ENCODE data around the gene ZNRF1. TPM values are rescaled to one million over a fixed set of nuclear protein-coding genes. Genes with fewer than 3 reads are reported as not detected.
A peak's percentile ranks its signal among the peaks of the same experiment; 100 is the strongest.
"Not testable (repeated sequence)": the region's sequence is repeated elsewhere in the genome, so short reads cannot be mapped to it uniquely, and the experiment has no call there.

Gene ZNRF1
- total RNA-seq, 1 donor from 2014 or later: 53.7 TPM

DNA sequence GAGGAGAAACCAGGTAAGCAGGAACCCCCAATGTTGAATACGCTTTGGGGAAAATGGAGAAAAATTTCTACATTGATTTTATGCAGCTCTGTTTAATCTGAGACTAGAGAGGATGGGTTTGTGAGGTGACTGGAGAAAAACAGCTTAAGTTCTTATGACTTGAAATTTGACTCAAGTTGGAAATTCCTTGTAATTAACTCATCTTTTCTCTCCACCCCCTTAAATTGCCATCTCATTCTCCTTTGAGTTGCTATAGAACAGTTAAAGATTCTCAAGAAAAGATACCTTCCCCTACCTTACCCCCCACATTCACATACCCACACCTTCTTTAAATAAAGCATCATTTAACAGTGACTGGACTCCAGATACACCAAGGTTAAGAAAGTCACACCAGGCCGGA is 24.2 kb downstream of the ZNRF1 start:
- Histone ChIP-seq H3K9me3 (peaks cover 0 to 11% of the 10 kb centered on the region in 2 donors), H3K4me1 (peaks cover 4 to 13% of the 10 kb centered on the region in 2 donors), H3K36me3 (no peaks in the 10 kb centered on the region), H3K27ac (no peak overlapping the region), H3K4me3 (no peak overlapping the region), H3K27me3 (no peaks in the 10 kb centered on the region)
- TF ChIP-seq, protein P1, sequence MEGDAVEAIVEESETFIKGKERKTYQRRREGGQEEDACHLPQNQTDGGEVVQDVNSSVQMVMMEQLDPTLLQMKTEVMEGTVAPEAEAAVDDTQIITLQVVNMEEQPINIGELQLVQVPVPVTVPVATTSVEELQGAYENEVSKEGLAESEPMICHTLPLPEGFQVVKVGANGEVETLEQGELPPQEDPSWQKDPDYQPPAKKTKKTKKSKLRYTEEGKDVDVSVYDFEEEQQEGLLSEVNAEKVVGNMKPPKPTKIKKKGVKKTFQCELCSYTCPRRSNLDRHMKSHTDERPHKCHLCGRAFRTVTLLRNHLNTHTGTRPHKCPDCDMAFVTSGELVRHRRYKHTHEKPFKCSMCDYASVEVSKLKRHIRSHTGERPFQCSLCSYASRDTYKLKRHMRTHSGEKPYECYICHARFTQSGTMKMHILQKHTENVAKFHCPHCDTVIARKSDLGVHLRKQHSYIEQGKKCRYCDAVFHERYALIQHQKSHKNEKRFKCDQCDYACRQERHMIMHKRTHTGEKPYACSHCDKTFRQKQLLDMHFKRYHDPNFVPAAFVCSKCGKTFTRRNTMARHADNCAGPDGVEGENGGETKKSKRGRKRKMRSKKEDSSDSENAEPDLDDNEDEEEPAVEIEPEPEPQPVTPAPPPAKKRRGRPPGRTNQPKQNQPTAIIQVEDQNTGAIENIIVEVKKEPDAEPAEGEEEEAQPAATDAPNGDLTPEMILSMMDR (IDR thresholded peaks at IDR 0.05): no peak
- DNase-seq (ENCODE audit: low spot score in 2 of 2): no peak
- intact Hi-C loops (cut with DNase I): no loop called here

DNA sequence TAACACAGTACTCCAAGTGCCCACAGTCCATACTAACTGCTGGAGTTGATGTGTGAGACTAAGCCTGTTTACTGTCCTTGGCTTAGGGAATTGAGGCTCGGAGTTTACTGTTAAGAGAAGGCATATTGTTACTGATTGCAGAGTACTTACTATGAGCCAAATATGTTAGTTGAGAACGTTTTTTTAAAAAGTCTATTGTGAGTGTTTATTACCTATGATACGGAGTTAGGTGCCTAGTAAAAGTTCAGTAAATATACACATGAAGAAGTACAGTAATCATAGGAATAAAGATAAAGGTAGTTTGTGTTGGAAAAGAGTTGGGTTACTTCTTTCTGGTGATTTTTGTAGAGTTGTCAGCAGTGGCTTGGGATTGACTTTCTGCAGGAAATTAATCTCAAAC is 25.4 kb downstream of the ZNRF1 start:
- intact Hi-C loops (cut with DNase I): no loop called here
- H3K36me3 ChIP-seq: no peaks in the 10 kb centered on the region
- no peak for DNase-seq (ENCODE audit: low spot score in 2 of 2)
- no peak overlapping the region for H3K4me3 ChIP-seq
- H3K27ac ChIP-seq: no peak overlapping the region
- peaks cover 0 to 11% of the 10 kb centered on the region in 2 donors for H3K9me3 ChIP-seq
- TF ChIP-seq, protein P1 (IDR thresholded peaks at IDR 0.05): no peak
- H3K4me1 ChIP-seq: peaks cover 4 to 13% of the 10 kb centered on the region in 2 donors
- no peaks in the 10 kb centered on the region for H3K27me3 ChIP-seq

DNA sequence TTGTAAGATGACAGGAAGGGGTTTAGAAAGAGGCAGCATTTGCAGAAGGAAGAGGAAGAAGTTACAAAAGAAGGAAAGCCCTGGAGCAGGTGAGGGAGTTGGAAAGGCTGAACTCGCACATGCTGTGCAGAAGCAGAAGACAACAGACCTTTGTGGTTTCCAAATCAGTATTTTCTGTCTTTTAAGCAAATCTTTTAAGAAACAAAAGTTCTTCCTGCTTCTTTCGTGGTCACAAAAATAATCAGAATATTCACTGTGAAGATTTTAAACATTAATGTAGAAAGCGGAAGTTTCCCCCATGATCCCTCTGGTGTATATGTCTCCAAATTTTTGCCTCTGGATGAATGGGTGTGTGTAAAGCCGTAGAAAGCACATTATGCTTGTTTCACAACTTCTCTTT is 25.8 kb downstream of the ZNRF1 start:
- Histone ChIP-seq H3K4me3 (no peak overlapping the region), H3K36me3 (no peaks in the 10 kb centered on the region), H3K27ac (peak overlapping the region in 1 of 2 donors; percentile 35), H3K4me1 (peaks cover 4 to 13% of the 10 kb centered on the region in 2 donors), H3K27me3 (no peaks in the 10 kb centered on the region), H3K9me3 (peaks cover 0 to 11% of the 10 kb centered on the region in 2 donors)
- TF ChIP-seq, protein P1 (IDR thresholded peaks at IDR 0.05): no peak
- DNase-seq (ENCODE audit: low spot score in 2 of 2): no peak
- intact Hi-C loops (cut with DNase I): no loop called here

GRCh38 chr16:75025761-75026160 is 26.9 kb downstream of the ZNRF1 start:
- Histone ChIP-seq H3K36me3 (no peaks in the 10 kb centered on the region), H3K4me1 (peaks cover 4 to 13% of the 10 kb centered on the region in 2 donors), H3K4me3 (no peak overlapping the region), H3K9me3 (peaks cover 0 to 11% of the 10 kb centered on the region in 2 donors), H3K27ac (peak overlapping the region; percentile 85 to 87), H3K27me3 (no peaks in the 10 kb centered on the region)
- no peak for DNase-seq (ENCODE audit: low spot score in 2 of 2)
- intact Hi-C loops (cut with DNase I): loop anchor here (1.0 to 2.0 kb wide), 4 partner anchors 13 to 40 kb away; partner anchors contain the start of genes WDR59 and ZNRF1
- TF ChIP-seq, protein P1 (IDR thresholded peaks at IDR 0.05): no peak

GRCh38 chr16:75026239-75026891 is 27.5 kb downstream of the ZNRF1 start:
- peak; percentile 17 to 87 for DNase-seq (ENCODE audit: low spot score in 2 of 2)
- not testable (repeated sequence) for H3K4me3 ChIP-seq, H3K9me3 ChIP-seq, H3K36me3 ChIP-seq, H3K27me3 ChIP-seq
- intact Hi-C loops (cut with DNase I): loop anchor here (1.0 to 2.0 kb wide), 4 partner anchors 14 to 41 kb away; partner anchors contain the start of genes WDR59 and ZNRF1
- Histone ChIP-seq H3K27ac (peak overlapping the region; percentile 85 to 87), H3K4me1 (peaks cover 4 to 13% of the 10 kb centered on the region in 2 donors)

GRCh38 chr16:75026892-75027391 is 28.1 kb downstream of the ZNRF1 start:
- Histone ChIP-seq H3K9me3 (no peaks in the 10 kb centered on the region), H3K4me3 (no peak overlapping the region), H3K36me3 (no peaks in the 10 kb centered on the region), H3K27me3 (no peaks in the 10 kb centered on the region), H3K27ac (peak overlapping the region; percentile 85 to 87), H3K4me1 (peaks cover 4 to 13% of the 10 kb centered on the region in 2 donors)
- intact Hi-C loops (cut with DNase I): loop anchor here (1.0 to 2.0 kb wide), 4 partner anchors 15 to 42 kb away; partner anchors contain the start of genes WDR59 and ZNRF1
- DNase-seq (ENCODE audit: low spot score in 2 of 2): no peak
- TF ChIP-seq, protein P1 (IDR thresholded peaks at IDR 0.05): no peak
